ENCODE measurements around the gene DBN1.

The DBN1 gene

GRCh38 chr5:177511796-177512675 lies 38.6 kb upstream of the DBN1 start:
- Histone ChIP-seq H3K4me1 (ENCODE audit: insufficient read depth, low read length) (peaks cover 24% of the 10 kb centered on the region), H3K27me3 (ENCODE audit: insufficient read depth, low read length, poor library complexity) (no peaks in the 10 kb centered on the region), H3K4me2 (ENCODE audit: insufficient read depth, low read length) (no peak overlapping the region), H3K27ac (ENCODE audit: low read length) (no peak overlapping the region), H2AFZ (ENCODE audit: low read depth, low read length) (no peak overlapping the region), H3K9ac (ENCODE audit: low read depth, low read length) (no peak overlapping the region), H3K9me3 (ENCODE audit: insufficient read depth, low read length, severe bottlenecking) (no peaks in the 10 kb centered on the region), H4K20me1 (ENCODE audit: insufficient read depth, low read length) (peaks cover 28% of the 10 kb centered on the region), H3K4me3 (ENCODE audit: low read depth in 1 of 2, low read length in 2 of 2) (no peak overlapping the region), H3K36me3 (ENCODE audit: insufficient read depth, low read length) (peaks cover 64% of the 10 kb centered on the region), H3K79me2 (ENCODE audit: insufficient read depth, low read length) (peaks cover 30% of the 10 kb centered on the region)
- no peak for ATAC-seq (ENCODE audit: insufficient read depth, low read depth)
- TF ChIP-seq, protein P1, sequence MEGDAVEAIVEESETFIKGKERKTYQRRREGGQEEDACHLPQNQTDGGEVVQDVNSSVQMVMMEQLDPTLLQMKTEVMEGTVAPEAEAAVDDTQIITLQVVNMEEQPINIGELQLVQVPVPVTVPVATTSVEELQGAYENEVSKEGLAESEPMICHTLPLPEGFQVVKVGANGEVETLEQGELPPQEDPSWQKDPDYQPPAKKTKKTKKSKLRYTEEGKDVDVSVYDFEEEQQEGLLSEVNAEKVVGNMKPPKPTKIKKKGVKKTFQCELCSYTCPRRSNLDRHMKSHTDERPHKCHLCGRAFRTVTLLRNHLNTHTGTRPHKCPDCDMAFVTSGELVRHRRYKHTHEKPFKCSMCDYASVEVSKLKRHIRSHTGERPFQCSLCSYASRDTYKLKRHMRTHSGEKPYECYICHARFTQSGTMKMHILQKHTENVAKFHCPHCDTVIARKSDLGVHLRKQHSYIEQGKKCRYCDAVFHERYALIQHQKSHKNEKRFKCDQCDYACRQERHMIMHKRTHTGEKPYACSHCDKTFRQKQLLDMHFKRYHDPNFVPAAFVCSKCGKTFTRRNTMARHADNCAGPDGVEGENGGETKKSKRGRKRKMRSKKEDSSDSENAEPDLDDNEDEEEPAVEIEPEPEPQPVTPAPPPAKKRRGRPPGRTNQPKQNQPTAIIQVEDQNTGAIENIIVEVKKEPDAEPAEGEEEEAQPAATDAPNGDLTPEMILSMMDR (IDR thresholded peaks at IDR 0.05; ENCODE audit: borderline replicate concordance, extremely low read depth, low read length, poor library complexity, severe bottlenecking) = no peak
- no peak for TF ChIP-seq EZH2 (IDR thresholded peaks at IDR 0.05; ENCODE audit: borderline replicate concordance, low read depth, low read length, severe bottlenecking)
- no peak for DNase-seq

- Histone ChIP-seq H3K27ac (ENCODE audit: low read length) (no peak overlapping the region), H3K4me1 (ENCODE audit: insufficient read depth, low read length) (peaks cover 22% of the 10 kb centered on the region), H3K9me3 (ENCODE audit: insufficient read depth, low read length, severe bottlenecking) (no peaks in the 10 kb centered on the region), H4K20me1 (ENCODE audit: insufficient read depth, low read length) (peaks cover 26% of the 10 kb centered on the region), H3K79me2 (ENCODE audit: insufficient read depth, low read length) (peaks cover 24% of the 10 kb centered on the region), H3K4me3 (ENCODE audit: low read depth in 1 of 2, low read length in 2 of 2) (no peak overlapping the region), H3K27me3 (ENCODE audit: insufficient read depth, low read length, poor library complexity) (no peaks in the 10 kb centered on the region), H2AFZ (ENCODE audit: low read depth, low read length) (no peak overlapping the region), H3K36me3 (ENCODE audit: insufficient read depth, low read length) (peaks cover 62% of the 10 kb centered on the region), H3K9ac (ENCODE audit: low read depth, low read length) (no peak overlapping the region), H3K4me2 (ENCODE audit: insufficient read depth, low read length) (no peak overlapping the region)
- DNase-seq = no peak
- no peak for ATAC-seq (ENCODE audit: insufficient read depth, low read depth)
- no peak for TF ChIP-seq EZH2 (IDR thresholded peaks at IDR 0.05; ENCODE audit: borderline replicate concordance, low read depth, low read length, severe bottlenecking)
- TF ChIP-seq, protein P1 (IDR thresholded peaks at IDR 0.05; ENCODE audit: borderline replicate concordance, extremely low read depth, low read length, poor library complexity, severe bottlenecking) = no peak
These were observed 37.7 kb upstream of the DBN1 start for GRCh38 chr5:177511181-177511580.

DNA sequence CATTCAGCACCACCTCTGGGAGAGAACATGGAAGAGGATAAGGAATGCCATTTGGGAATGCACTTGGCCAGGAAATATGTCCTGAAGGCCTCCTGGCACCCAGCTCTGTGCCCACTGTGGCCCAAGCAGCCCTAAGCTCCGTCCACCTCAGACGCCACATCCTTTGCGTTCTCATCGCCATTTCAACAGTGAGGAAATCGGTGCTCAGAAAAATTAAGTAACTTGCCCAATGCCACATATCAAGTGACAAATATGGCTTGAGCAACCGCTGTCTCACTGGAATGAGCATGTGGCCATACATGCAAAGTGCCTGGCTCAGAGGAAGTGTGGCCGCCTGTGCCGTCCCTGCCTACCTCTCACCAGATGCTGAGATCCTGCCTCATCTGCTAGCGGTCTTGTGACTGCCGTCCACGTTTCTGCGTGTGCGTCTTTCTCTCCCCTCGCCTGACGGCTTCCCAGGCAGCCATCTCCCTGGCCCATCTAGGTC lies 37.2 kb upstream of the DBN1 start:
- Histone ChIP-seq H3K27ac (ENCODE audit: low read length) (no peak overlapping the region), H3K4me1 (ENCODE audit: insufficient read depth, low read length) (peaks cover 17% of the 10 kb centered on the region), H3K36me3 (ENCODE audit: insufficient read depth, low read length) (peaks cover 57% of the 10 kb centered on the region), H3K9ac (ENCODE audit: low read depth, low read length) (no peak overlapping the region), H3K4me2 (ENCODE audit: insufficient read depth, low read length) (no peak overlapping the region), H3K27me3 (ENCODE audit: insufficient read depth, low read length, poor library complexity) (no peaks in the 10 kb centered on the region), H3K79me2 (ENCODE audit: insufficient read depth, low read length) (peaks cover 18% of the 10 kb centered on the region), H2AFZ (ENCODE audit: low read depth, low read length) (no peak overlapping the region), H4K20me1 (ENCODE audit: insufficient read depth, low read length) (peaks cover 20% of the 10 kb centered on the region), H3K4me3 (ENCODE audit: low read depth in 1 of 2, low read length in 2 of 2) (no peak overlapping the region), H3K9me3 (ENCODE audit: insufficient read depth, low read length, severe bottlenecking) (no peaks in the 10 kb centered on the region)
- no peak for DNase-seq
- ATAC-seq (ENCODE audit: insufficient read depth, low read depth) = no peak
- TF ChIP-seq, protein P1 (IDR thresholded peaks at IDR 0.05; ENCODE audit: borderline replicate concordance, extremely low read depth, low read length, poor library complexity, severe bottlenecking) = no peak
- no peak for TF ChIP-seq EZH2 (IDR thresholded peaks at IDR 0.05; ENCODE audit: borderline replicate concordance, low read depth, low read length, severe bottlenecking)
